ENCODE measurements around the gene ZBTB8OS.

DNA sequence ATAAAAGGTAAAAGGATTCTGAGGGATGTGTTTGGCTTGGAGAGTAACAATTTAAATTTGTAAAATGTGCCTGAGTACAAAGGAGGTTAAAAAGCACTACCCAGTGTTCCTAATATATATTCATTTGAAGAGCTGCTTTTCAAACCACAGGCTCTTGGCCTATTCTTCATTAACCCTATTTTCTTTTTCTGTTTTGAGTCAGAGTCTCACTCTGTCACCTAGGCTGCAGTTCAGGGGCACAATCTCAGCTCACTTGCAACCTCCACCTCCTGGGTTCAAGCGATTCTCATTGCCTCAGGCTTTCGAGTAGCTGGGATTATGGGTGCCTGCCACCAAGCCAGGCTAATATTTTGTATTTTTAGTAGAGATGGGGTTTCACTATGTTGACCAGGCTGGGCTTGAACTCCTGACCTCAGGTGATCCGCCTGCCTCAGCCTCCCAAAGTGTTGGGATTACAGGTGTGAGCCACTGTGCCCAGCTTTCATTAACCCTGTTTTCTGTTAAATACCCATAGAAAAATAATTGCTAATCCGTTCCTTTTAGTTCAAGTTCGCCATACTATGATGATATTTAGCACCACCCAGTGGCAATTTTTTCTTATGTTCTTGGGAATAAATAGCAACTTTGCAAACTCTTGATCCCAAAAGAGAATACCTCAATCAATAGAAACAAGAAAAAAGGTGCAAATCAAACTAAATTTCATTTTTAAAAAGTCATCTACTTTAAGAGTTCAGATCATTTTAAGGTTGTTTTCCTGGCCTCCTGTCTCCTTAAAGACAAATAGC is 30.5 kb downstream of the ZBTB8OS start:
- TF ChIP-seq CTCF (IDR thresholded peaks at IDR 0.05) (peak in 3 of 4 experiments; percentile 17 to 34 (median 22)), POLR2A (IDR thresholded peaks at IDR 0.05) (no peak)

All from uterus (tissue), 2 donors.